Skeletal muscle tissue (tissue), 4 donors: Measurements from ENCODE around the gene TGM2. TPM values are rescaled to one million over a fixed set of nuclear protein-coding genes. Genes with fewer than 3 reads are reported as not detected.

Experiments
- H3K27ac ChIP-seq: one replicate; pipeline ENCODE4 v1.7.0; 2013; ENCODE audit warnings: mild to moderate bottlenecking, low read depth, low read length, inconsistent platforms
- H3K27me3 ChIP-seq, 3 donors: one replicate each; pipeline ENCODE4 v1.7.0; 2013; ENCODE audit warnings: low read length in 3 of 3; ENCODE audit not compliant: control insufficient read depth in 3 of 3, insufficient read depth in 3 of 3
- H3K36me3 ChIP-seq, 3 donors: one replicate each; pipeline ENCODE4 v1.7.0; 2013; ENCODE audit warnings: low read length in 3 of 3; ENCODE audit not compliant: control insufficient read depth in 3 of 3, insufficient read depth in 3 of 3
- H3K4me1 ChIP-seq, 3 donors: one replicate each; pipeline ENCODE4 v1.7.0; 2013; ENCODE audit warnings: low read length in 3 of 3, mild to moderate bottlenecking in 3 of 3; ENCODE audit not compliant: control insufficient read depth in 3 of 3, insufficient read depth in 3 of 3
- H3K4me3 ChIP-seq, 3 donors: one replicate each; pipeline ENCODE4 v1.7.0; 2013; ENCODE audit warnings: low read length in 3 of 3
- H3K9ac ChIP-seq, 3 donors: one replicate each; pipeline ENCODE4 v1.7.0; 2013; ENCODE audit warnings: low read length in 3 of 3, mild to moderate bottlenecking in 3 of 3, moderate library complexity in 2 of 3, low read depth in 1 of 3
- H3K9me3 ChIP-seq, 3 donors: one replicate each; pipeline ENCODE4 v1.7.0; 2013; ENCODE audit warnings: low read length in 3 of 3; ENCODE audit not compliant: control insufficient read depth in 3 of 3
- total RNA-seq: library from RNA; depleted of rRNA; stranded (reverse); fragments of >200 nt; gene quantifications from one replicate; pipeline ENCODE4 v1.2.3, GENCODE V29; 2014
- donor health status: Osteomylitis.

The TGM2 gene
- total RNA-seq, 1 donor from 2014 or later = 7.3 TPM

- Histone ChIP-seq H3K9me3 (no peaks in the 10 kb centered on the region), H3K4me3 (no peak overlapping the region), H3K27me3 (no peaks in the 10 kb centered on the region), H3K27ac (no peak overlapping the region), H3K4me1 (peaks cover 3 to 9% (median 5%) of the 10 kb centered on the region in 3 donors), H3K36me3 (no peaks in the 10 kb centered on the region), H3K9ac (no peak overlapping the region)
Observed at GRCh38 chr20:38199501-38200390, 34.7 kb upstream of the TGM2 start.

GRCh38 chr20:38198238-38198861 is 33.3 kb upstream of the TGM2 start:
- Histone ChIP-seq H3K9me3 (no peaks in the 10 kb centered on the region), H3K9ac (no peak overlapping the region), H3K27me3 (no peaks in the 10 kb centered on the region), H3K4me1 (peaks cover 3 to 9% (median 5%) of the 10 kb centered on the region in 3 donors), H3K36me3 (no peaks in the 10 kb centered on the region), H3K27ac (no peak overlapping the region), H3K4me3 (no peak overlapping the region)

GRCh38 chr20:38197619-38198018 is 32.5 kb upstream of the TGM2 start:
- Histone ChIP-seq H3K9ac (no peak overlapping the region), H3K36me3 (no peaks in the 10 kb centered on the region), H3K4me3 (no peak overlapping the region), H3K27ac (no peak overlapping the region), H3K4me1 (peaks cover 3 to 9% (median 5%) of the 10 kb centered on the region in 3 donors), H3K27me3 (no peaks in the 10 kb centered on the region), H3K9me3 (no peaks in the 10 kb centered on the region)

- H3K36me3 ChIP-seq = no peaks in the 10 kb centered on the region
- H3K27ac ChIP-seq = no peak overlapping the region
- H3K4me1 ChIP-seq = peaks cover 3 to 9% (median 5%) of the 10 kb centered on the region in 3 donors
Observed at GRCh38 chr20:38197217-38197616, 32.1 kb upstream of the TGM2 start.

GRCh38 chr20:38196592-38196991 is 31.5 kb upstream of the TGM2 start:
- Histone ChIP-seq H3K27ac (no peak overlapping the region), H3K27me3 (no peaks in the 10 kb centered on the region), H3K4me3 (no peak overlapping the region), H3K36me3 (no peaks in the 10 kb centered on the region), H3K9me3 (no peaks in the 10 kb centered on the region), H3K4me1 (peaks cover 3 to 9% (median 5%) of the 10 kb centered on the region in 3 donors), H3K9ac (no peak overlapping the region)

More at GRCh38 chr20:38197217-38197616, 32.1 kb upstream of the TGM2 start:
- Histone ChIP-seq H3K4me3 (no peak overlapping the region), H3K9ac (no peak overlapping the region), H3K27me3 (no peaks in the 10 kb centered on the region), H3K9me3 (no peaks in the 10 kb centered on the region)

- Histone ChIP-seq H3K4me3 (no peak overlapping the region), H3K36me3 (no peaks in the 10 kb centered on the region), H3K27ac (no peak overlapping the region), H3K27me3 (no peaks in the 10 kb centered on the region), H3K9me3 (no peaks in the 10 kb centered on the region), H3K9ac (no peak overlapping the region), H3K4me1 (peaks cover 4 to 9% (median 5%) of the 10 kb centered on the region in 3 donors)
Observed at GRCh38 chr20:38196076-38196475, 31.0 kb upstream of the TGM2 start.

- Histone ChIP-seq H3K9ac (no peak overlapping the region), H3K4me1 (peaks cover 5 to 12% (median 5%) of the 10 kb centered on the region in 3 donors), H3K27ac (no peak overlapping the region), H3K4me3 (no peak overlapping the region), H3K27me3 (no peaks in the 10 kb centered on the region), H3K36me3 (no peaks in the 10 kb centered on the region), H3K9me3 (no peaks in the 10 kb centered on the region)
Observed at GRCh38 chr20:38195521-38195920, 30.5 kb upstream of the TGM2 start.

GRCh38 chr20:38194971-38195504 is 30.0 kb upstream of the TGM2 start:
- no peak overlapping the region for H3K27ac ChIP-seq
- no peak overlapping the region for H3K4me3 ChIP-seq
- H3K4me1 ChIP-seq = peaks cover 5 to 12% (median 5%) of the 10 kb centered on the region in 3 donors
- H3K27me3 ChIP-seq = no peaks in the 10 kb centered on the region
- H3K36me3 ChIP-seq = no peaks in the 10 kb centered on the region
- no peak overlapping the region for H3K9ac ChIP-seq
- H3K9me3 ChIP-seq = no peaks in the 10 kb centered on the region

GRCh38 chr20:38193586-38194105 is 28.6 kb upstream of the TGM2 start:
- Histone ChIP-seq H3K36me3 (no peaks in the 10 kb centered on the region), H3K4me1 (peaks cover 5 to 12% (median 5%) of the 10 kb centered on the region in 3 donors), H3K4me3 (no peak overlapping the region), H3K27ac (no peak overlapping the region), H3K9ac (no peak overlapping the region), H3K27me3 (no peaks in the 10 kb centered on the region), H3K9me3 (no peaks in the 10 kb centered on the region)
